GM12875 (cell line): ENCODE results near the gene TAT.

Experiments used
- H3K4me3 ChIP-seq: one replicate; pipeline ENCODE4 v1.5.1; 2011; ENCODE audit warnings: low read depth, low read length, control low read depth
- TF ChIP-seq, protein P1 (sequence below): IDR thresholded peaks from 2 replicates; pipeline ENCODE4 v1.5.1; 2011; ENCODE audit warnings: low read depth, mild to moderate bottlenecking, control low read depth, inconsistent platforms, low read length, moderate library complexity, borderline replicate concordance; ENCODE audit not compliant: insufficient read depth

Gene TAT

GRCh38 chr16:71532366-71532765 is 44.5 kb downstream of the TAT start:
- TF ChIP-seq, protein P1, sequence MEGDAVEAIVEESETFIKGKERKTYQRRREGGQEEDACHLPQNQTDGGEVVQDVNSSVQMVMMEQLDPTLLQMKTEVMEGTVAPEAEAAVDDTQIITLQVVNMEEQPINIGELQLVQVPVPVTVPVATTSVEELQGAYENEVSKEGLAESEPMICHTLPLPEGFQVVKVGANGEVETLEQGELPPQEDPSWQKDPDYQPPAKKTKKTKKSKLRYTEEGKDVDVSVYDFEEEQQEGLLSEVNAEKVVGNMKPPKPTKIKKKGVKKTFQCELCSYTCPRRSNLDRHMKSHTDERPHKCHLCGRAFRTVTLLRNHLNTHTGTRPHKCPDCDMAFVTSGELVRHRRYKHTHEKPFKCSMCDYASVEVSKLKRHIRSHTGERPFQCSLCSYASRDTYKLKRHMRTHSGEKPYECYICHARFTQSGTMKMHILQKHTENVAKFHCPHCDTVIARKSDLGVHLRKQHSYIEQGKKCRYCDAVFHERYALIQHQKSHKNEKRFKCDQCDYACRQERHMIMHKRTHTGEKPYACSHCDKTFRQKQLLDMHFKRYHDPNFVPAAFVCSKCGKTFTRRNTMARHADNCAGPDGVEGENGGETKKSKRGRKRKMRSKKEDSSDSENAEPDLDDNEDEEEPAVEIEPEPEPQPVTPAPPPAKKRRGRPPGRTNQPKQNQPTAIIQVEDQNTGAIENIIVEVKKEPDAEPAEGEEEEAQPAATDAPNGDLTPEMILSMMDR: no peak
- no peak overlapping the region for H3K4me3 ChIP-seq

- no peak overlapping the region for H3K4me3 ChIP-seq
- TF ChIP-seq, protein P1: no peak
Observed at GRCh38 chr16:71528863-71529262, 48.0 kb downstream of the TAT start.

DNA sequence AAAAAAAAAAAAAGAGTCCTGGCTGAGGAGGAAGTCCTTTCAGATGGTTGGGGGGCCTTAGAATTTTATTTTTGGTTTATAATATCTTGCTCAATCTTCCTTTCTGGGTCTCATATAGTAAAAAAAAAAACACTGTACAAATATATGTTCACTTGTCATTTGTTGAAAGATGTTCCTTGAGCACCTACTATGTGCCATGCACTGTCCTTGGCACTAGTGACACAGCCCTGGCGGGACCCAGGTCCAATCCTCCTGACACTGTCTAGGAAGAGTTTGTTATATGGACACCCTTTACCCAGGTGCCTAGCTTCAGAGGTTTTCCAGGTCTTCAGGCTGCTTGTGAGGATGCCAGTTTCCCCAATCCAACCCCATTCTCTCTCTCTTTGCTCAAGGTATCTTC is 48.6 kb downstream of the TAT start:
- no peak overlapping the region for H3K4me3 ChIP-seq
- TF ChIP-seq, protein P1: no peak

- H3K4me3 ChIP-seq: no peak within 1 kb of the TSS
- TF ChIP-seq, protein P1: no peak
Observed at GRCh38 chr16:71526111-71526631, 50.7 kb downstream of the TAT start, which contains the start of gene CHST4. Gene CHST4, plus strand, starts transcription at chr16:71526426. Its CDS starts 10,252 bp downstream, at chr16:71536678.

DNA sequence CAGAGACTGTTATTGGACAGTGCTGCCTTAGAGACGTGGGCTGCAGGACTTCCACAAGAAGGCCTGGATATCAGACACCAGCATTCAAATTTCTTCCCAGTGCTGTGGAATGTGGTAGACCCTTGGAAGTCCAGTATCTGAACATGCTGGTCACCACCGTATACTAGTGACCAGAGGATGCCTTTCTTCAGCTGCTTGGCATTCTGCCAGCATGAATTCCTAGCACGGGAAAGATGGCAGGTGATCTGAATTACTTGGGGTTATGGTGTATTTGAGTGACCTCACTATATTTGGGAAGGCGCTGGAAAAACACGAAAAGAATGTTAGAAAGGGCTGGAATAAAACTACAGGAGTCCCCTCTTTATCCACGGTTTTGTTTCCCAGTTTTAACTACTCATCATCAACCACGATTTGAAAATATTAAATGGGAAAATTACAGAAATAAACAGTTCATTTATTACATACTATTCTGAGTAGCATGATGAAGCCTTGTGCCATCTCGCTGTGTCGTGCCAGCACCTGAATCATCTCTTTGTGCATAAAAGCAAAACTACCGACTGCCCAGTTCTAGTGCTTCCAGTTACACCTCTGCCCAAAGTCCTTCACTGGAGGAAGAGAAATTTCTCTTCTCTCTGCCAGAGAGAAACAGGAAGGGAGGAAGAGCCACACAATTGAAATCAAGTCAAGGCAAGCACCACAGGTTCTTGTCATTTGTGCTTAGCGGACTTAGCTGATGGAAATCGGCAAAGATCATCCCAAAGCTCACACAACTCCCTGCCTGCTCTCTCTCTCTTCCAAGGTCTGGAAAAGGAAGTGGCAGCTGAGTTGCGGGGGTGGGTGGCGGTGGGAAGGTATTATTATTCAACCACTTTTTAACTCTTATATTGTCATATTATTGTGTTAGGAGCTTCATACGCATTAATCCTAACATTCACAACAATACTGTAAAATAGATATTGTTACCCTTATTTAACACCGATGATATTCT is 52.0 kb downstream of the TAT start:
- TF ChIP-seq, protein P1: no peak
- no peak overlapping the region for H3K4me3 ChIP-seq

DNA sequence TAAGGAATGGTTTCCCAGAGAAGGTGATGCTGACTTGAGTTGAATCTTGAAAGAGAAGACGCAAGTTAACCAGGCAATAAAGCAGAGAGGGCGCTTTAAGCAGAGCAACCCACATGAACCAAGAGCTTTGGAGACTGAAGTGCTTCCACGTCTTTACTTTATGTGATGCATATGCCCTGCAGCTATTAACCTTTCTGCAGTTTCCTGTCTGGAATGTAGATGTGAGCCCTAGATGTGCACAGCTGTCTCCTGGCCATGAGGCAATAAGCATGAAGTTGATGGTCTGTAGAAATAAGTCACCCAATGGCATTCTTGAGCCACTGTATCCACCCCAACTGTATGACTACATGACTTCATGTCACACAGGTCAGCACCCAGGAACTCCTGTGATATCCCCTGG is 56.3 kb downstream of the TAT start:
- H3K4me3 ChIP-seq: no peak overlapping the region
- TF ChIP-seq, protein P1: no peak
